HG03378 (cell line): ENCODE results near the gene GFRA3.
"Not testable (repeated sequence)": the region's sequence is repeated elsewhere in the genome, so short reads cannot be mapped to it uniquely, and the experiment has no call there.

Experiments used
- ATAC-seq: cut with Tn5 transposase; IDR thresholded peaks from one replicate; pipeline ENCODE4 v1.9.1; 2021; ENCODE audit warnings: mild to moderate bottlenecking, moderate library complexity; ENCODE audit not compliant: unreplicated experiment

GFRA3 gene

GRCh38 chr5:138247800-138248199, 26.6 kb downstream of the GFRA3 start:
- not testable (repeated sequence) for ATAC-seq

- no peak for ATAC-seq
Measured at GRCh38 chr5:138246822-138247221, 27.6 kb downstream of the GFRA3 start.

DNA sequence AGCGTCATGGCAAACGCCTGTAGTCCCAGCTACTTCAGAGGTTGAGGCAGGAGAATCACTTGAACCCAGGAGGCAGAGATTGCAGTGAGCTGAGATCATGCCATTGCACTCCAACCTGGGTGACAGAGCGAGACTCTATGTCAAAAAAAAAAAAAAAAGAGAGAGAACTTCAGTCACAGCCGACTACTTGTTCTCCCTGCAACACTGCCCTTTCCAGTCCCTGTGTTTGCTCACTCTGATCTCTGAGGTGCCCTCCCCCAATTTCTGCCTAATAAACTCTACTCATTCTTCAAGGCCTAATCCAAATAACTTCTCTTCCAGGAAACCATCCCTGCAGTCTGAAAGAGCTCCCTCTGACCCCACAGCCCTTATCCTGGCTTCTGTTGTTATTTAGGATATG, 28.1 kb downstream of the GFRA3 start:
- no peak for ATAC-seq

DNA sequence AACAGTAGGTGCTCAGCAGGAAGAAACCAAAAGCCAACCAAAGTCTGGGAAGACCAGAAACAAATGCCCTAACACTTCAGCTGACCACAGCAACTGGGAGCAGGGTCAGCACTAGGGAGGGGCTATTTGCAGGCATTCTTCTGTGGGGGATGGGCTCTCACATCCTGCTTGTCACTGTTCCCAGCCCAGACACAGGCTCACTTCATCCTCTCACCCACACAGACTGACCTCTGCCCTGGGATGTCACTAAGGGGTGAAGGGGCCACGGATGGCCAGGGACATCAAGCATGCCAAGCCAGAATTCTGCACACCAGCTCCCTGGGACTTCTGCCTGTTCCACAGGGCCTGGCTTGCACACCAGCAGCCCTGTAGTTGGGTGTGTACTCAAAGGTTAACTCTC, 28.7 kb downstream of the GFRA3 start:
- ATAC-seq: no peak

DNA sequence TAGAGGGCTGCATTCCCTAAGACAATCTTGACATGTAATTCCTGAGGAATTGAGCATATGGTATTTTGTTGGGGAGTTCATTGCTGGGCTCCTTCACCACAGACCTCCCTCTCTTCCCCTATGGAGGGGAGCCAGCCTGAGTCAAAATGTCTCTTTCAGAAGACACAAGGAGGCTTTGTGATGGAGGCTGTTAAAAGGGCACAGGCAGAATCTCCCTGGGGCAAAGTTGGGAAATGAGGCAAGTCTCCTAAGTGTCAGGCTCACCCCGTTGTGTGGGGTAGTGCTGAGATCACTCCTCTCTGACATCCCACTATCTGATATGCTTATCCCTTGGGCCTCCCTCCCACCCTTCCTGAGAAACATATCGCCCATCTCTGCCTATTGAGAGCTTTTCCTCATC, 30.6 kb downstream of the GFRA3 start:
- no peak for ATAC-seq

GRCh38 chr5:138241688-138242571, 32.5 kb downstream of the GFRA3 start:
- no peak for ATAC-seq

DNA sequence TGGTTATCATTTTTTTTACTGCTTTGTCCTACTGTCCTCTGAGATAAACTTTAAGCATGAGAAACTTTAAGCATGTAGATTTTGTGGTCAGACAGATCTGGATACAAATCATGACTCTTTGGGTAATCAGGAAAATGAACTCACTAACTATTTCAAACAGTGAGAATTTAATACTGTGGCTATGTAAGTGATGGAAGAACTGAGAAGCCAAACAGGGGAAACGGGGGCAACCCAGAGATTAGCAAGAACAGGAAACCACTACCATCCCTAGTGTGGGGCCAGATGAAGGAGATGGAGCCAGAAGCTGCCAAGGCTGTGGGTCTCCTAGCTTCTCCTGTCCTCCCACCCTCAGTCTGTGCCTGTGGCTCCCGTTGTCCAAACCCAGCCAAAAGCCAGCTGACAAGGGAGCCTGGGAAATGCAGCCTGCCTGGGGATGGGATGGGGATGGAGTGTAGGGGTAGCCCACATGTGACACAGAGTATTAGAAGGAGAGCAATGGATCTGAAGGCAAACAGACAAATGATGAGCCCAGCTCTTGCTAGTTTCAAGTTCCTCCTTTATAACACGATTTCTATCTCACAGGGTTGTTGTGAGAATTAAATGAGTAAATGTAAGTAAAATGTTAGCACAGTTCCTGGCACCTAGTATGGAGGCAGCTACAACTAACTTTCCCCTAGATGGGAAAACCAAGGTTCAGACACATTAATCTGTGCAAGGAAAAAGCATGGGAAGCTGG, 33.6 kb downstream of the GFRA3 start:
- no peak for ATAC-seq

- no peak for ATAC-seq
Measured at GRCh38 chr5:138238034-138238433, 36.4 kb downstream of the GFRA3 start.

DNA sequence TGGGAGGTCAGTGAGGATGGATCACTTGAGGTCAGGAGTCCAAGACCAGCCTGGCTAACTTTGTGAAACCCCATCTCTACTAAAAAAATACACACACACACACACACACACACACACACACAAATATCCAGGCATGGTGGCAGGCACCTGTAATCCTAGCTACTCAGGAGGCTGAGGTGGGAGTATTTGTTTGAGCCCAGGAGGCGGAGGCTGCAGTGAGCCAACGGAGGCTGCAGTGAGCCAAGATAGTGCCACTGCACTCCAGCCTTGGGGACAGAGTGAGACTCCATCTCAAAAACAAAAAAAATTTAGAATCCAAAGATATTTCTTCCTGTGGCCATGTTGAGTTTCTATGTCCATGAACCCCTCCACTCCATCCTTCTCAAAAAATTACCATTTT, 39.8 kb downstream of the GFRA3 start:
- ATAC-seq: no peak

GRCh38 chr5:138233280-138233679, 41.1 kb downstream of the GFRA3 start:
- ATAC-seq: no peak

GRCh38 chr5:138230981-138231589, 43.3 kb downstream of the GFRA3 start:
- no peak for ATAC-seq

DNA sequence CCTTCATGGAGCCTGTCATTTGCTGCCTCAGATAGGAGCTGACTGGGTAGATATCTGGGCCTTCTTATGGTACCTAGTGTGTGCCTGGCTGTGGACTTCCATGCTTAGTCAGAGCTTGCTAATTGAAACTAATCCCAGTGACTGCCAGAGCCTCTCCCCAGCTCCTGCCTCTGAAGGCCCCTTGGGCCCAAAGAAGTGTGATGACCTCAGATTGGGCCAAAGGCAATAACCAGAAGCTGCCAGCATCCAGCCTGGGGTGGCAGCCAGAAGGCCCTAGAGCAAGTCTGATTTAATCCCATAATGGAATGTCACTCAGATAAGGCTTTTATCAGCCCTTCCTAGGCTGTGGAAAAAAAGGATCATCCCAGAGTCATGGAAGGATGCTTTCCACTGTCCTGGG, 44.2 kb downstream of the GFRA3 start:
- ATAC-seq: no peak

GRCh38 chr5:138229387-138229786, 45.0 kb downstream of the GFRA3 start:
- ATAC-seq: no peak

DNA sequence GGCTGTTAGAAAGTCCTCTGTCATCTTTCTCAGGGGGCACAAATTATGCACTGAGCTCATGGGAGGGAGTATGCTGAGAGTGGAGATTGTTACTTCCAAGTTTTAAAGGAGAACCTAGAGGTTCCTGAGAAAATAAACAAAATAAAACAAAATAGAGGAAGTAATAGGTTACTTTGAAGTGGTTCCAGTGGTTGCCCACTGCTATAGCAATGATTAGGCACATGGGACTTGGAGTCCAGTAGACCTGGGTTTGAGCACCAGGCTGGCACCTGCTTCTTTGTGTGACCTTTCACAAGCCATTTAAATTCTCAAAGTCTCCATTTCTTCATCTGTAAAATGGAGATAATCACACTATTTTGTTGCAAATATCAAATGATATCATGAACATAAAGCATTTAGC, 47.5 kb downstream of the GFRA3 start:
- ATAC-seq: no peak

- no peak for ATAC-seq
Measured at GRCh38 chr5:138224712-138225111, 49.7 kb downstream of the GFRA3 start.

GRCh38 chr5:138223532-138223931, 50.9 kb downstream of the GFRA3 start:
- ATAC-seq: no peak

GRCh38 chr5:138216799-138217198, 57.6 kb downstream of the GFRA3 start:
- no peak for ATAC-seq

- peak; percentile 95 for ATAC-seq
Measured at GRCh38 chr5:138213161-138214029, 61.0 kb downstream of the GFRA3 start, which contains the start of gene CDC23. Gene CDC23, minus strand, starts transcription at chr5:138213323. Its CDS starts 11 bp downstream, at chr5:138213312.

DNA sequence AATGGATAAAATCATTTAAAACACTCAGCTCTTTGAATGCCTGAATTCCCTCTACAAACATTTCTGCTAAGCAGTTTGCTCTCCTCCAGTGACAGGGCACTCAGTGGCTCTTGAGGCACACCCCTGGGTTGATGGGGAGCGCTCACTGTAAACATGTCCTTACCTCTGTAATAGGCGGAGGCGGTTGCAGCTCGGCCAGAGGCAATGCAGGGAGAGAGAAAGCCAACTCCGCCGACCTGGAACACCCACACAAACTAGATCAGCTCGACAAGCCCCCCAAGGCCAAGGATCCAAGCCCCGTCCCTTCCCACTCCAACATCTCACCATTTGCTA, 61.6 kb downstream of the GFRA3 start:
- ATAC-seq: peak; percentile 3

- ATAC-seq: no peak
Measured at GRCh38 chr5:138210985-138211384, 63.4 kb downstream of the GFRA3 start.
